EH (cell line): Measurements from ENCODE around the gene PYCR2.
"Not testable (repeated sequence)": the region's sequence is repeated elsewhere in the genome, so short reads cannot be mapped to it uniquely, and the experiment has no call there.

ENCODE experiments used
- DNase-seq: peaks from one replicate; pipeline ENCODE4 v3.0.0-alpha.2; 2015; ENCODE audit warnings: low read depth

The PYCR2 gene

GRCh38 chr1:225942574-225942973 lies 18.5 kb upstream of the PYCR2 start:
- DNase-seq: no peak

- DNase-seq: no peak
These were observed 17.8 kb upstream of the PYCR2 start for GRCh38 chr1:225941942-225942222.

- DNase-seq: no peak
These were observed 17.3 kb upstream of the PYCR2 start, which contains the start of gene LEFTY2 for GRCh38 chr1:225941187-225941941. TSS of gene LEFTY2 (minus strand) at chr1:225941220. CDS start at chr1:225941140, 80 bp downstream.

- no peak for DNase-seq
These were observed 16.5 kb upstream of the PYCR2 start for GRCh38 chr1:225940385-225941151.

DNA sequence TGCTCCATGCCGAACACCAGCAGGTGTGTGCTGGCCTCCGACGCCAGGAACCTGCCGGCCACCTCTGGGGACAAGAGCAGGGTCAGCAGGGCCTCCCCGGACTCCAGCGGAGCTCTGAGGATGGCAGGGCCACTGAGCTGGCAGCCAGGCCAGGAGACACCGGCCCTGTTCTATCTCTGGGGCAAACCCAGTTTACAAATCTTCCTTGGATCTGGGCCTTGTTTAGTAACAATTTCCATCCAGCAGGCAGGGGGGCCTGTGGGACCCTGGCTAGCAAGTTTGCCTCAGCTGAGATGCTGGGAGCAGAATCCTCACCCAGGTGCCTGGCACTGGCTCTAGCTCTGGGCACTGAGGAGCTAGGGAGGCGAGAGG lies 15.9 kb upstream of the PYCR2 start:
- DNase-seq: not testable (repeated sequence)

GRCh38 chr1:225939097-225939938 lies 15.3 kb upstream of the PYCR2 start:
- not testable (repeated sequence) for DNase-seq

DNA sequence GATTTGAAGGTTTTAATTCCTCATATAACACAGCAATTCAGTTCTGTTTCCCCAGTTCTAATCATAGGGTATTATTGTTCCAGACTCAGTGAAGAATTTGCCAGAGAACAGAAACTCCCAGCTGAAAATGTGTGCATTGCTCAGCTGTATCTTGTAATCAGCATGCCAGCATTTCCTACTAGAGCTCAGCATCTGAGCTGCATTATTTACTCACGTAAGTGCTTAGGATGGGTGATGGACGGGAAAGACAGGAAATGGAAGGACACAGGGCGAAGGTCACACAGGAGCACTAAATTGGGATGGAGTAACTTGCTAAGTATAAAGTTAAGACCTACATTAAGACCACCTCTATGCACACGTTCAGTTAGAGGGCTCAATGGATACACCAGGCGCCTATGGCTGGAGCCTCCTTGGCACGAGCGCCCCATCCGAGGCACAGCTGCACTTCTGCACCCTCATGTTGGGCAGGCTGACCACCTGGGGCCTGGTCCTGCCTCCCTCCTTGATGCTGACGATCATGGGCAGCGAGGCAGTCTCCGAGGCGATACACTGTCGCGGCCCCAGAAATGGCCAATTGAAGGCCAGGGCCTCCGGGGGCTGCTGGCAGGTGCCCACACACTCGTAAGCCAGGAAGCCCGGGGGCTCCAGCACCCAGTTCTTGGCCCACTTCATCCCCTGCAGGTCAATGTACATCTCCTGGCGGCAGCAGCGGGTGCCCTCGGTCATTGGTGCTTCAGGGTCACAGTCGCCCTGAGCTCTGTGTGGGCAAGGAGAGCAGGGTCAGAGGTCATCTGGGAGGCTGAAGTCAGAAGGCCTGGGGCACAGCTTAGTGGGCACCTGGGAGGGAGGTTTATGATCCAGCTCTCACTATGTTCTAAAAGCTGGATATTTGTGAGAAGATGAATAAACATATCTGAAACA lies 13.3 kb upstream of the PYCR2 start:
- no peak for DNase-seq

DNA sequence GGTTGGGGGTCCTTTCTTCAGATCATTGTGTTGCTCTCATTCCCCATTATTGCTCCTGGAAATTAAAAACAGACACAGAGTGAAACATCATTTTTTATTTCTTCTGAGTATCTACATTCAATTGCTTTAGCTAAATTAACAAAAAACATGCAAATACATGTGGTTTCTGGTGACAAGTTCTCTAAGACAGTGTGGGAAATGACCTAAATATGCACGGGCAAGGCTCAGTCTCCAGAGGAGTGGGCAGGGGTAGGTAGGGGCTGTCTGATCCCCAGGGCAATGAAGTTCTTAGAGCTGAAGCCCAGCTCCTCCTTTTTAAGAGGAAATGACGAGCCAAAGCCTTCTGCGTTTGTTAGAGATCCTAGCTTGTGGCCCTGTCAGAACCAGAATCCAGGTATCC lies 12.5 kb upstream of the PYCR2 start:
- no peak for DNase-seq

GRCh38 chr1:225936086-225936485 lies 12.0 kb upstream of the PYCR2 start:
- DNase-seq: peak; percentile 58

GRCh38 chr1:225934711-225935110 lies 10.7 kb upstream of the PYCR2 start:
- DNase-seq: no peak

DNA sequence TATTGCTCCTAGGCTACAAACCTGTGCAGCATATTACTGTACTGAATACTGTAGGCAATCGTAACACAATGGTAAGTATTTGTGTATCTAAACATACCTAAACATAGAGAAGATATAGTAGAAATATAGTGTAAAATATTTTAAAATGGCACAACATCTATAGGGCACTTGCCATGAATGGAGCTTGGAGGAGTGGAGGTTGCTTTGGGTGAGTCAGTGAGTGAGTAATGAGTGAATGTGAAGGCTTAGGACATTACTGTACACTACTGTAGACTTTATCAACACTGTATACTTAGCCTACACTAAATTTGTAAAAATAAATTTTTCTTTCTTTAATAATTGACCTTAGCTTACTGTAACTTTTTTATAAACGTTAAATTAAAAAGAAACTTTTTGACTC lies 9.0 kb upstream of the PYCR2 start:
- DNase-seq: peak; percentile 75

GRCh38 chr1:225931270-225932136 lies 7.5 kb upstream of the PYCR2 start:
- DNase-seq: no peak

- no peak for DNase-seq
These were observed 6.5 kb upstream of the PYCR2 start for GRCh38 chr1:225930566-225930965.

GRCh38 chr1:225929462-225929861 lies 5.4 kb upstream of the PYCR2 start:
- DNase-seq: not testable (repeated sequence)

DNA sequence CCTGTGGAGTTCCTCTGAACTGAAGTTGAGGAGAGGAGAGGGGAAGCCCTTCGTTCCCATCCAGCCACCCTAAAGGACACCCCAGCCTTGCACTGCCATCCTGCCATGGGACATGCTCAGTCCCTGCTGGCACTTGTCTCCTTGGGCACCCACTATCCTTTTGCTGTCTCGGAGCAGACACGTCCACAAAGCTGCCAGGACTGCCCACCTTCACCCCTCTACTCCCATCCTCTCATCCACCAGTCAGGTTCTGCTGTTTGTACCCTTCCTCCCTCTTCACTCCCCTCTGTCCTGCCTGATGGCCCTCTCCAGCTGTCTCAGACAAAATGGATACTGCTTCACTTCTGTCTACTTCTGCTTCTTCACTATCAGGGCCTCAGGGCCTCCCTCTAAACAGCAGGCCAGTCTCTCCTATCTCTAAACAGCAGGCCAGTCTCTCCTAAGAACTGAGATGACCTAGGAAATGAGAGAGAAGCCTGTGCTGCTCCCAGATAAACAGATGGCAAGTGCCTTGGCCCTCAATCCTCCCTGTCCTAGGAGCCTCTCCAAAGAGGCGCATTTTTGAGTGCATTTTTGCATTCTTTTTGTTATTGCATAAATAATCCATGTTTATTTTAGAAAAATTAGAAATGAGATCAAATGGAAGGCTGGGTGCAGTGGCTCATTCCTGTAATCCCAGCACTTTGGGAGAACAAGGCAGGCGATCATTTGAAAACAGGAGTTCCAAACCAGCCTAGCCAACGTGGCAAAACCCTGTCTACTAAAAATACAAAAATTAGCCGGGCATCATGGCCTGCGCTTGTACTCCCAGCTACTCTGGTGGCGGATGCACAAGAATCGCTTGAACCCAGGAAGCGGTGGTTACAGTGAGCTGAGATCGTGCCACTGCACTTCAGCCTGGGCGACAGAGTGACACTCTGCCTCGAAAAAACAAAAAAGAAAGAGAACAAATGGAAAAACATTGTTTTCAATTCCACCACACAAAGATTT lies 4.4 kb upstream of the PYCR2 start:
- no peak for DNase-seq

DNA sequence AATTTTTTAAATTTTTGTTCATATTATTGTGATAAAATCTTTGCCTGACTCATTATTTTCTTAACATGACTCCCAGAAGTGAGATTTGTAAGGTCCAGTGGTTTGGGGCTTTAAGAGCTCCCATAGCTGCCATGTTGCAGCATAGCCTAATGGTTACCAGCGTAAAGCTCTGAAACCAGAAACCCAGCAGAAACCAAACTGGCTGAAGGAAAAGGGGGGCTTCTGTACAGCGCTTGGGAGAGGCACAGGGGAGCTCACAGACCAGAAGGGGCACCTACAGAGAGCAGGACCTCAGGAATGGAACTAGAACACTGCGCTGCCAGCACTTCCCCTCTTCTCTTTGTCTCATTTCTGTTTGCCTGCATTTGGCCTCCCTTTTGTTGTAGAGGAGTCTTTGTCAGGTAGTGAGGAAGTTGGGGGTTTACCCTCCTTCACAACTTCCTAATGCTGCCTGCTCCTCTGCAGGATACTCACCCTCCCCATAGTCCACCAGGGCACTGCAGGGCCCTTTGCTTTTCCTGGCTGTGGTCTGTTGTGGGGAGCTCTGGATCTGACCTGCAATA lies 2.6 kb upstream of the PYCR2 start:
- peak; percentile 47 for DNase-seq

DNA sequence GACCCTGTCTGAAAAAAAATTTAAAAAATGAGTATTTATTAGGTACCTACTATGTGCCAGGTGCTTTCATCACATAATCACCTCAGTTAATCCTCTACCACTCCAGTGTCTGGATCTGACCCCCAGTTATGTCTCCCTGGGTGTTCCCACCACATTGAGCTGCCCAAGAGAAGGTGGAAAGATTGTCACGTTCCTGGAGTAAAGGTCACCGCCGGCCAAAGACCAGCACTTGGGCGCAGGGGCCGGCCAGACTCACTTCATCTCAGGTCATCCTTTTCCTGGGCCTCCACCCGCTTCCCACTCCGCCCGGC lies 714 bp downstream of the PYCR2 start:
- no peak for DNase-seq

GRCh38 chr1:225921734-225922709 lies 2.0 kb downstream of the PYCR2 start:
- no peak for DNase-seq
